Measurements from ENCODE around the gene APCDD1L. TPM values are rescaled to one million over a fixed set of nuclear protein-coding genes. Genes with fewer than 3 reads are reported as not detected.

The APCDD1L gene
- total RNA-seq, 1 donor from 2014 or later = not detected

DNA sequence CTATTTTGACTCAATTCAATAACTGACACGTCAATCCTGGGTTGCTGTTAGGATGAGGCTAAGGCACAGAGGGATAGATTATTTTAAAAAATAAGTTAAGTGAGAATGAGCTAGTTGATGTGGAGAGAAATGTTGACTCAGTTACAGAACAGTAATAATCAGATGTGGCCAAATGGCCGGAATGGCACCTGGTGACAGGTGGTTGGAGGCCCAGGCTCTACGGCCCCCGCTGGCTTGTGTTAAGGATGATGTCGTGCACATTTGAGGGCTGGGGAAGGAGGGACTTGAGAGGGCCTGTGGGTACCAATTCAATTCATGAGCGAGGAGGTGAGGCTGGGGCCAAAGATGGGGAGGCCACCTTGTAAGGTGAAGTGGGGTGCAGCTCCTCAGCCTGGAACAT is 31.7 kb downstream of the APCDD1L start:
- H3K4me3 Mint-ChIP-seq (ENCODE audit: low read depth) = no peak overlapping the region
- no peak for DNase-seq (ENCODE audit: low spot score)
- H3K9me3 Mint-ChIP-seq = peaks cover 13% of the 10 kb centered on the region
- intact Hi-C loops (cut with micrococcal nuclease) = loop anchor here (5.0 to 10.0 kb wide), 2 partner anchors 171 to 364 kb away; partner anchors contain the start of gene STX16
- peaks cover 3% of the 10 kb centered on the region for H3K4me1 Mint-ChIP-seq (ENCODE audit: low read depth)
- H3K27ac Mint-ChIP-seq = no peak overlapping the region
- no peaks in the 10 kb centered on the region for H3K36me3 Mint-ChIP-seq (ENCODE audit: low read depth)
- peaks cover 8% of the 10 kb centered on the region for H3K27me3 Mint-ChIP-seq (ENCODE audit: low read depth)

DNA sequence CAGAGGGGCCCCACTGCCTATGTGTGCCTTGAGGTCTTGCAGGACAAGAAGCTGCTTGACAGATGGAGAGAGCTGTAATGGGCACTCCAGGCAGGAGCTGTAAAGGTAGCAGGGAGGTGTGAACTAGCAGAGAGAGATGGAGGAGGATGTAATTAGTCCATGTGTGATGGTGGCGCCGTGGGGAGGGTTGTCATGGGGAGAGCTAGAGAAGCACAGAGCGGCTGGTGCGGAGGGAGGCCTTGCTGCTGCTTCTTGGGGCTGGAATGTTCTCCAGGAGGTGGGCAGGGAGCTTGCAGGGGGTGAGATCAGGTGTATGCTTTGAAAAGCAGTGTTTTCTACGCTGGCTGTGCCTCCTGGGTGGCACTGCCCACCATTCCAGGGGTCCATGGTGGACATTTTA is 32.1 kb downstream of the APCDD1L start:
- Mint-ChIP-seq H3K27me3 (ENCODE audit: low read depth) (peaks cover 8% of the 10 kb centered on the region), H3K4me1 (ENCODE audit: low read depth) (peaks cover 3% of the 10 kb centered on the region), H3K36me3 (ENCODE audit: low read depth) (no peaks in the 10 kb centered on the region), H3K27ac (no peak overlapping the region), H3K9me3 (peaks cover 13% of the 10 kb centered on the region), H3K4me3 (ENCODE audit: low read depth) (no peak overlapping the region)
- intact Hi-C loops (cut with micrococcal nuclease) = loop anchor here (5.0 to 10.0 kb wide), 2 partner anchors 172 to 364 kb away; partner anchors contain the start of gene STX16
- no peak for DNase-seq (ENCODE audit: low spot score)

DNA sequence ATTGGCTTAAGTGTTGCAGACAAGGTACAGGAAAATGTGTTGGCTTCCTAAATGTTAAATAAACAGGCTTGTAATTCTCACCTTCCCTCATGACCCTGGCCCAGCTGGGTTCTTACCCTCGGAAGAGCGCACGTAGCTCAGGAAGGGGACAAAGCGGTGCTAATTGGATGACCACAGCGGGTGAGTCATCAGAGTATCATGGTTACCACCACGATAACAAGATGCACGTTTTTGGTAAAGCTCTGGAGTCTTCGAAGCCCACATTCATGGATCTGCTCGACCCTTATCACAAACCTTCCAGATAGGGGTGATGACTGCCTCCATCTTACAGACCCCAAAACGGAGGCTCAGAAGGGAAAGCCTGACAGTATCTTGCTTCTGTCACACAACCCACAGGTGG is 32.8 kb downstream of the APCDD1L start:
- DNase-seq (ENCODE audit: low spot score) = no peak
- Mint-ChIP-seq H3K4me1 (ENCODE audit: low read depth) (peaks cover 3% of the 10 kb centered on the region), H3K9me3 (peaks cover 13% of the 10 kb centered on the region), H3K36me3 (ENCODE audit: low read depth) (no peaks in the 10 kb centered on the region), H3K4me3 (ENCODE audit: low read depth) (no peak overlapping the region), H3K27me3 (ENCODE audit: low read depth) (peaks cover 8% of the 10 kb centered on the region), H3K27ac (no peak overlapping the region)
- intact Hi-C loops (cut with micrococcal nuclease) = loop anchor here (5.0 to 10.0 kb wide), 2 partner anchors 172 to 365 kb away; partner anchors contain the start of gene STX16

DNA sequence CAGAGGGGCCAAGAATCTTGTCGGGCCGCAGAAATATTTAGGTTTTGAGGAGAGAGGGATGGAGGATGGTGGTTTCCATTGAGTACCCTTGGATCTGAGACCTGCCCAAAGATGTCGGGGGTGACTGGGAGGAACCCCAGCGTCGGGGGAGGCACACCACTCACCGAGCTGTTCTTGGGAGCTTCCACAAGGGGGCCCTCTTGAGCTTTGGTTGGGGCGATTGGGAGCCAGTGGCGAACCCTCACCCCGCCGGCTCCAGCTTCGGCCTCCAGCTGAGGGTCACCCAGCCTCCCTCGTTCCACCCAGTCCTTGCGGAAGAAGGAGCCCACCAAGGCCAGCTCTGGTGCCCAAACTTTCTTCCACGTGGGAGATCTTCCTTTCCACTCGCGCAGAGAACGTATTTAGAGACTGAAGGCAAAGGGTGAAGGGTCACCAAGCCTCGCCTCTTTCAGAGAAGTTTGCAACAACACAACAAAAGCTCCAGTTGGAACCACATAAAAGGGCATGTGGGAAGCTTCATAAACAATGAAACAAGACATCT is 33.6 kb downstream of the APCDD1L start:
- Mint-ChIP-seq H3K27me3 (ENCODE audit: low read depth) (peaks cover 8% of the 10 kb centered on the region), H3K4me3 (ENCODE audit: low read depth) (no peak overlapping the region), H3K9me3 (peaks cover 11% of the 10 kb centered on the region), H3K27ac (no peak overlapping the region), H3K4me1 (ENCODE audit: low read depth) (peaks cover 3% of the 10 kb centered on the region), H3K36me3 (ENCODE audit: low read depth) (no peaks in the 10 kb centered on the region)
- DNase-seq (ENCODE audit: low spot score) = no peak
- intact Hi-C loops (cut with micrococcal nuclease) = loop anchor here (5.0 to 10.0 kb wide), 2 partner anchors 173 to 366 kb away; partner anchors contain the start of gene STX16

DNA sequence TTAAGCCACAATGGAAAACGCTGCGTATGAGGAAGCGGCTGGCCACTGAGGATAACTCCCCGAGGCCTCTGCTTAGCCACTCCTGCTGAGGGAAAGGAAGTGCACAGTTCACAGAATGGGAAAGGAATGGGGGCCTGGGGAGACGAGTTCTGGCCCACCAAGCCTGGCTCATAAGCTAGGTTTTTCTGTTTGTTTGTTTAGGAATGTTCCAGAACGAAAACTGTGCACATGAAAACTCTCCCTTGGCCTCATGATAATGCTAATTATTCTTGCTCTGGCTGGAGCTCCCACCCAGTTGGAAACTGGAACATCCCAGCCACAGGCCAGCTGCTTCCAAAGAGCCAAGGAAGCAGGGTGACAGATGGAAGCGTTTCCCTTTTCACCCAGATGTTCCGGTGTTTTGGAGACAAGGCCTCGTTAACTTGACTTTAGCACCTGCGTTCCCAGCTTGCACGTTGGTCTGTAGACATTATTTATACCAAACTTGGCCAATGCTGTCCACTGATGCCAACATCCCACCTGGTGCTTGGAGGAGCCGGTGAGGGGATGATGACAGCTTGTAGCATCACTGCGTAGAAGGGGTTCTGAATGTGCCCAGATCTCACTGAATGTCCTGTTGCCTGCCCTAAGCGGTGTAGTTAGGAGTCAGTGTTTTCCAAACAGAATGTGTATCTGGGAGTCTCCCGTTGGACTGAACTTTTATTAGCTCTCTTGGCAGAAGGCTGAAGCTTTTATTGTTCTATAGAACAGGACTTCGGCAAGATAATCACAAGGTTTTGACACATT is 34.5 kb downstream of the APCDD1L start:
- no peaks in the 10 kb centered on the region for H3K36me3 Mint-ChIP-seq (ENCODE audit: low read depth)

DNA sequence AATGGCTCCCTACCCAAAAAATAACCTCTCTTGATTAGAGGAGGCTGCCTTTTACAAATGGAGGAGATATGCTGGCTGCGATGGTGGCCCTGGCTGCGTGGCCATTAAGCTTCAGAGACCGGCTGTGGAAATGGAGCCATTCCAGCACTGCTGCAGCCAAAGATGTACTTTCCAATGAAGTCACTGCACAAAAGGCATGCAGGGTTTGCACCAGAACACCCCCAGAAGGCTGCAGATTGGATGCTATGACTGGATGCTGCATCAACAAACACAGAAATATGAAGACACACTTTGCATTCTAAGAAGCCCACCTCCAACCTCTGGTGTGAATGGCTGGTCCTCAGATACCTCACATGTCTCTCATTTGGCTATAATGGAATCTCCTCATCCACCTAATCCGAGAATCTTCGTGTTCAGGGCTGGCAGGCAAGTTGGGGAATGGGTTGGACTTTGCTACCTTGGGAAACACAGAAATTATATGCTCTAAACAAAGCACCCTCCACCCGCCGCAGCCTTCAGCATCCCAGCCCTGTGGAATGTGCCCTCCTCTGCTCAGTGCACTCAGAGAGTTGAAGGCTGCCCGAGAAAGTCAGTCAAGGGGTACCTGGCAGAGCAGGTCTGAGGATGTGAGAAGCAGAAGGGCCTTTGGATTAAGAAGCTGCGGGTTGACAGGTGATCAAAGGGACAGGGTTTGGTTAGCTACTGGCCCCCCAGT is 35.3 kb downstream of the APCDD1L start:
- DNase-seq (ENCODE audit: low spot score) = no peak
- intact Hi-C loops (cut with micrococcal nuclease) = loop anchor here (5.0 to 10.0 kb wide), 2 partner anchors 175 to 367 kb away; partner anchors contain the start of gene STX16
- peaks cover 3% of the 10 kb centered on the region for H3K4me1 Mint-ChIP-seq (ENCODE audit: low read depth)

More for the DNA sequence above, 34.5 kb downstream of the APCDD1L start:
- no peak overlapping the region for H3K27ac Mint-ChIP-seq
- peaks cover 3% of the 10 kb centered on the region for H3K4me1 Mint-ChIP-seq (ENCODE audit: low read depth)
- H3K9me3 Mint-ChIP-seq = peaks cover 3% of the 10 kb centered on the region
- DNase-seq (ENCODE audit: low spot score) = no peak
- peaks cover 8% of the 10 kb centered on the region for H3K27me3 Mint-ChIP-seq (ENCODE audit: low read depth)
- intact Hi-C loops (cut with micrococcal nuclease) = loop anchor here (5.0 to 10.0 kb wide), 2 partner anchors 174 to 367 kb away; partner anchors contain the start of gene STX16
- no peak overlapping the region for H3K4me3 Mint-ChIP-seq (ENCODE audit: low read depth)

DNA sequence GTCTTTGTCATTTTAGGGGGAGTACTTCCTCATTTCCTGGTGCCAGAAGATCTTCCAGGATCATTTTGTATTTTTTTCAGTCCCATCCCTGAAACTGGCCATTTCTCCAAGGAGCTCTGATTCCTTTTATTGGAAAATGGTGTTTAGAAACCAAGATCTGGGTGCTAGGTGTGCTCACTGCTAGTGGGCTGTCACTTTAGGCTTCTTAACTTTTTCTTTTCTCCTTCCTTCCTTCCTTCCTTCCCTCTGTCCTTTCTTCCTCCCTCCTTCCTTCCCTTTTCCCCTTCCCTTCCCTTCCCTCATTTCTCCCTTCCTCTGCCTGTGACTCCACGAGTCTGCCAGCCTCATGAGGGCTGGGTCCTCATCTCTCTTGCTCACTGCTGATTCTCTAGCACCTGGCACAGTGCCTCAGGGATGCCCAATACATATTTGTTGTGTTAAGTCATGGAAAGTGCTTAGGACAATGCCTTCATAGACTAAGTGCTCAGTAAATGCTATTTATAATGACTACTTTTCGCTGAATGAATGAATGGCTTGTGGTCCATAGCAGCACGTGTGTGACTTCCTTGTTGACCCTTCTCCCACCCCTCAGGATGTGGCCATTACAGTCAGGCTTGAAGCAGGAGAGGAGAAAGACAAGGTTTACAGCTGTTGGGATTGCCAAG is 36.9 kb downstream of the APCDD1L start:
- H3K36me3 Mint-ChIP-seq (ENCODE audit: low read depth) = no peaks in the 10 kb centered on the region
- intact Hi-C loops (cut with micrococcal nuclease) = no loop called here
- H3K27ac Mint-ChIP-seq = no peak overlapping the region
- H3K4me3 Mint-ChIP-seq (ENCODE audit: low read depth) = no peak overlapping the region
- DNase-seq (ENCODE audit: low spot score) = no peak
- no peaks in the 10 kb centered on the region for H3K9me3 Mint-ChIP-seq
- peaks cover 3% of the 10 kb centered on the region for H3K4me1 Mint-ChIP-seq (ENCODE audit: low read depth)
- H3K27me3 Mint-ChIP-seq (ENCODE audit: low read depth) = peaks cover 7% of the 10 kb centered on the region

More for the DNA sequence above, 35.3 kb downstream of the APCDD1L start:
- H3K4me3 Mint-ChIP-seq (ENCODE audit: low read depth) = no peak overlapping the region
- H3K27me3 Mint-ChIP-seq (ENCODE audit: low read depth) = peaks cover 8% of the 10 kb centered on the region
- no peaks in the 10 kb centered on the region for H3K36me3 Mint-ChIP-seq (ENCODE audit: low read depth)
- no peak overlapping the region for H3K27ac Mint-ChIP-seq
- H3K9me3 Mint-ChIP-seq = no peaks in the 10 kb centered on the region

DNA sequence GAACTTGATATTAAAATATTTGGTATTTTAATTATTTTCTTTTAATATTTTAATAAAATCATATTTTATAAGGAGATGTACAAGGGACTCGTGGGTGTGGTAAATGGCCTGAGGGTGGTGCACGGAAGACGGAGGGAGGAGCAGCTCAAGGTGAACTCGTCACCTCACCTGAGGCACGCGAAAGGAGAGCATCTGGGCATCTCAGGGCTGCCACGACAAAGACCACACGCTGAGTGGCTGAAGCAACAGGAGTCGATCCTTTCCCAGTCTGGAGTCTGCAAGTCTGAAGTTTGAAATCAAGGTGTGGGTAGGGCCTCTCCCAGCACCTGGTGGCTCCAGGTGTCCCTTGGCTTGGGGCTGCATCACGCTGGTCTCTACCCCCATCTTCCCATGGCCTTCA is 39.7 kb downstream of the APCDD1L start:
- Mint-ChIP-seq H3K4me3 (ENCODE audit: low read depth) (no peak overlapping the region), H3K27ac (no peak overlapping the region), H3K27me3 (ENCODE audit: low read depth) (peaks cover 3% of the 10 kb centered on the region), H3K4me1 (ENCODE audit: low read depth) (no peaks in the 10 kb centered on the region), H3K9me3 (no peaks in the 10 kb centered on the region), H3K36me3 (ENCODE audit: low read depth) (no peaks in the 10 kb centered on the region)
- intact Hi-C loops (cut with micrococcal nuclease) = no loop called here
- no peak for DNase-seq (ENCODE audit: low spot score)

DNA sequence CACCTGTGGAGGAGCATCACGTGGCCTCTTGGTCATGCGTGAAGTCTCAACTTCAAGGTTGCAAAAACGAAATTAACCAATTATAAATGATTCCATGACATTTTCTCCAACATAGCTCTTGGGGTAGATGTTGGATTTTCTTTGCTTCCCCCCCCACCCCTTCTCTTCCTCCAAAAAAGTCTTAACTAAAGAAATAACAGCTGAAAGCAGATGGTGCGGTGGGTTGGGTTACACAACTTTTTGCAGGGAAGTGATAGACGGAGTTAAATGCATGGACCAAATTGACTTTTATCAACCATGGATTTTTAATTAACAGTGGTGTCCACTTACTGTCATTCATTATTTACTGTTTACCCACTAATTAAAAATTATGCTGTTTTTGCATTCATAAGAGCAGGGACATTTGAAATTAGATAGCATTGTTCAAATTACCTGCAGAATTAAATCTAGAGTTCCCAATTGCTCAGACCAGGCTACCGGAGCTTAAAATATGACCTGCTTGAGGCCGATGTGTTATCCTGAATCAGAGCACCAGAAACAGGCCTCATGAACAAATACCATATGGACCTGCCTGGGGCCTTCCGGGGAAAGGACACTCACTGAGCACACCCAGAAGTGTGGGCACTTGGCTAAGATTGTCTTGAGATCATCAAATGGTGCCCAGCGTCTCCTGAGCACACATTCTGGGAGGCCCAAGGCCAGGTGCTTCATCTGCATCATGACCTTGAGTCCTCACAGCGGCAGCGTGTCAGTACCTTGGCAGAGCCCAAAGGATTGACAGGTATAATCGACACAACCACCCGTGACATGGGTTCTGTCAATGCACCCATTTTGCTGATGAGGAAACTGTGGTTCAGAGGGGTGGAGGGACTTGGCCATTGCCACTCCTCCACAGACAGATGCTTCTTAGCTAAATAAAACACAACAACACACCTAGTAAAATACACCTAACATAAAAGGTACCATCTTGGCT is 41.5 kb downstream of the APCDD1L start:
- DNase-seq (ENCODE audit: low spot score) = no peak
- Mint-ChIP-seq H3K27ac (no peak overlapping the region), H3K9me3 (no peaks in the 10 kb centered on the region), H3K4me1 (ENCODE audit: low read depth) (no peaks in the 10 kb centered on the region), H3K36me3 (ENCODE audit: low read depth) (no peaks in the 10 kb centered on the region), H3K4me3 (ENCODE audit: low read depth) (no peak overlapping the region), H3K27me3 (ENCODE audit: low read depth) (no peaks in the 10 kb centered on the region)
- intact Hi-C loops (cut with micrococcal nuclease) = no loop called here

DNA sequence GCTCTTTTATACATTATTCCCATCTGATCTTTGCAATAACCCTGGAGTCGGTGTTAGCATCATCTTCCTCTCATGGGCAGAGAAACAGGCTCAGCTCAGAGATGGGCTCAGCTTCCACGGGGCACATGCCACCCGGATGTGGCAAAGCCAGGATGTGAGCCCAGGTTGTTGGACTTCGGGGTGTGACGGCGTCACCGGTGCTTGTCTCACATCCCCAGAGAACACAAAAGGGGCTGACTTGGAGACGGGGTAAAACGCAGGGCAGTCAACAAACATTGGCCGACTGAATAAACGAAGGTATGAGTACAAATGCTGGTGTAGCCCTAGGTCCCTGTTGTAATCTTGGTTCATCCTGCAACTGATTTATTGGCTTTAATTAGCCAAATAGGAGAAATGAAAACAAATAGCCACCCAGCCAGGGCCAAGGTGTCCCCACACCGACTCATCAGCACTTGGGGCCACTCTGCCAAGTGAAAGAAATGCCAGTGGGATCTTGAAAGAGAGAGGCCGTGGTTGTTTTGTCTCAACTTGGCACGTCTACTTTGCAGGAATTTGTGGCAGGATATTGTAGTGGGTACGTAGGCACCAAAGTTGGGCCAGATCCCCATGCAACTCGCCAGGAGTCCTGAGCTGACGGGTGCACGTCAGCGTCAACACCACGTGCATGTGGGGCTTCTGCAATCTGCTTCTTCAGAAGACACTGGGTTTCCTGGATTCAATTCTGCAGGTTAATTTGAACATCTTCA is 42.8 kb downstream of the APCDD1L start:
- no peaks in the 10 kb centered on the region for H3K36me3 Mint-ChIP-seq (ENCODE audit: low read depth)
- H3K9me3 Mint-ChIP-seq = no peaks in the 10 kb centered on the region
- intact Hi-C loops (cut with micrococcal nuclease) = no loop called here
- H3K4me1 Mint-ChIP-seq (ENCODE audit: low read depth) = no peaks in the 10 kb centered on the region
- no peak overlapping the region for H3K4me3 Mint-ChIP-seq (ENCODE audit: low read depth)
- no peak overlapping the region for H3K27ac Mint-ChIP-seq
- DNase-seq (ENCODE audit: low spot score) = no peak
- H3K27me3 Mint-ChIP-seq (ENCODE audit: low read depth) = peaks cover 2% of the 10 kb centered on the region

All from activated T-helper 2 cell treated with anti-CD3 and anti-CD28 coated beads, Interferon-gamma antibody, Interleukin-2, Interleukin-4, amounts not matched to agents 10 μg/mL and 5 μg/mL and 100 μg/mL, durations not matched to agents 14 hours and 24 hours and 36 hours (primary cell).